Measurements from ENCODE around the gene CACNA1C. TPM values are rescaled to one million over a fixed set of nuclear protein-coding genes. Genes with fewer than 3 reads are reported as not detected.

The CACNA1C gene
- total RNA-seq, 6 donors from 2014 or later, result 5.2 to 45.1 (median 8.8) TPM

- no peak for DNase-seq
- Histone ChIP-seq H3K27ac (peak overlapping the region in 3 of 4 donors; percentile 32 to 48 (median 37)), H3K9me3 (no peaks in the 10 kb centered on the region), H3K4me1 (no peaks in the 10 kb centered on the region), H3K4me3 (no peak overlapping the region), H3K36me3 (no peaks in the 10 kb centered on the region), H3K27me3 (no peaks in the 10 kb centered on the region)
- ATAC-seq (ENCODE audit: low FRiP score in 2 of 2), result peak; percentile 62 to 86
- peak in 1 of 4 donors; percentile 7 for TF ChIP-seq EP300 (IDR thresholded peaks at IDR 0.05)
- TF ChIP-seq POLR2A (IDR thresholded peaks at IDR 0.05), result no peak
- no peak for TF ChIP-seq CTCF (IDR thresholded peaks at IDR 0.05)
- TF ChIP-seq POLR2AphosphoS5 (IDR thresholded peaks at IDR 0.05), result peak; percentile 37 to 55
- 55% methylated on average over 11 to 12 of the region's 12 CpGs for WGBS, 2 donors
These were observed 560.7 kb downstream of the CACNA1C start for GRCh38 chr12:2613326-2614073.

GRCh38 chr12:2614341-2614740, 561.6 kb downstream of the CACNA1C start:
- peak overlapping the region in 3 of 4 donors; percentile 26 to 53 (median 37) for H3K27ac ChIP-seq
- no peak for DNase-seq

GRCh38 chr12:2615665-2616402, 563.0 kb downstream of the CACNA1C start:
- Histone ChIP-seq H3K9me3 (no peaks in the 10 kb centered on the region), H3K36me3 (no peaks in the 10 kb centered on the region), H3K27me3 (no peaks in the 10 kb centered on the region), H3K27ac (peak overlapping the region in 3 of 4 donors; percentile 15 to 53 (median 47)), H3K4me3 (no peak overlapping the region), H3K4me1 (no peaks in the 10 kb centered on the region)
- peak in 1 of 2 donors; percentile 19 for ATAC-seq (ENCODE audit: low FRiP score in 2 of 2)
- DNase-seq, result no peak
- 64 to 77% methylated on average over 12 to 14 of the region's 14 CpGs for WGBS, 2 donors
- TF ChIP-seq POLR2AphosphoS5 (IDR thresholded peaks at IDR 0.05), result no peak
- TF ChIP-seq EP300 (IDR thresholded peaks at IDR 0.05), result no peak
- TF ChIP-seq CTCF (IDR thresholded peaks at IDR 0.05), result no peak
- no peak for TF ChIP-seq POLR2A (IDR thresholded peaks at IDR 0.05)

More at GRCh38 chr12:2614341-2614740, 561.6 kb downstream of the CACNA1C start:
- H3K4me3 ChIP-seq, result no peak overlapping the region
- no peaks in the 10 kb centered on the region for H3K36me3 ChIP-seq
- H3K27me3 ChIP-seq, result no peaks in the 10 kb centered on the region
- TF ChIP-seq EP300 (IDR thresholded peaks at IDR 0.05), result no peak
- no peaks in the 10 kb centered on the region for H3K9me3 ChIP-seq
- ATAC-seq (ENCODE audit: low FRiP score in 2 of 2), result no peak
- no peaks in the 10 kb centered on the region for H3K4me1 ChIP-seq

- WGBS, 2 donors, result 55 to 67% methylated on average over 2 to 10 of the region's 10 CpGs
- ATAC-seq (ENCODE audit: low FRiP score in 2 of 2) (no peak), DNase-seq (peak in 1 of 2 donors; percentile 46)
- TF ChIP-seq POLR2A (IDR thresholded peaks at IDR 0.05) (no peak), POLR2AphosphoS5 (IDR thresholded peaks at IDR 0.05) (no peak), EP300 (IDR thresholded peaks at IDR 0.05) (no peak), CTCF (IDR thresholded peaks at IDR 0.05) (no peak)
- no peak overlapping the region for H3K4me3 ChIP-seq
- no peaks in the 10 kb centered on the region for H3K9me3 ChIP-seq
- no peaks in the 10 kb centered on the region for H3K4me1 ChIP-seq
- H3K27me3 ChIP-seq, result no peaks in the 10 kb centered on the region
- H3K36me3 ChIP-seq, result no peaks in the 10 kb centered on the region
- peak overlapping the region in 3 of 4 donors; percentile 10 to 47 (median 14) for H3K27ac ChIP-seq
These were observed 564.0 kb downstream of the CACNA1C start for GRCh38 chr12:2616763-2617162.

DNA sequence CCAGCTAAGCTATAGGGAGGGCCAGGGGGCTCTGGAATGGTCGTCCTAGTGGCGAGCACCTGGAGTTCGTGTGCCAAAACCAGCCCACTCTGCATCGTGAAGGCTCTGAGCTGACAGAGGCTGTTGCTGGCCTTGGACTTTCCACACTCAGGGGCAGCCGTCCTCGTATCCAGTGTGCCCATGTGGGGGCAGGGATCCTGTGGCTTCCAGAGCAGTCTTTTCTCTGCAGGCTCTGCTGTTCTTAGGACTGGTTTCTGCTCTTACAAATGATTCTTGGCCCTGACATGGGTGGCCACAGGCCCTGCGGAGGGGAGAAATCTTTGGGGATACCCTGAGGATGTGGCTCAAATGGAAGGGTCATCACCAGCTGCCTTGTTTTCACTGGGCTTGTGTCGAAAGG, 564.6 kb downstream of the CACNA1C start:
- H3K27me3 ChIP-seq, result no peaks in the 10 kb centered on the region
- no peaks in the 10 kb centered on the region for H3K36me3 ChIP-seq
- H3K4me1 ChIP-seq, result no peaks in the 10 kb centered on the region
- WGBS, 2 donors, result 80 to 97% methylated on average over 4 to 8 of the region's 8 CpGs
- no peak overlapping the region for H3K4me3 ChIP-seq
- DNase-seq, result no peak
- ATAC-seq (ENCODE audit: low FRiP score in 2 of 2), result no peak
- no peak overlapping the region for H3K27ac ChIP-seq
- H3K9me3 ChIP-seq, result no peaks in the 10 kb centered on the region
- TF ChIP-seq POLR2A (IDR thresholded peaks at IDR 0.05) (no peak), EP300 (IDR thresholded peaks at IDR 0.05) (no peak), CTCF (IDR thresholded peaks at IDR 0.05) (no peak), POLR2AphosphoS5 (IDR thresholded peaks at IDR 0.05) (no peak)

All from upper lobe of left lung (tissue), 6 donors.